Muscle layer of duodenum (tissue), 2 donors: ENCODE results near the gene BORCS6.

Source experiments
- H3K27ac ChIP-seq: one replicate; pipeline ENCODE4 v1.7.0; 2013; ENCODE audit warnings: mild to moderate bottlenecking, low read length
- H3K27me3 ChIP-seq: one replicate; pipeline ENCODE4 v1.7.0; 2013; ENCODE audit warnings: low read depth, mild to moderate bottlenecking, control low read depth, low read length
- H3K36me3 ChIP-seq, 2 donors: one replicate each; pipeline ENCODE4 v1.7.0; 2013; ENCODE audit warnings: low read length in 2 of 2, control low read depth in 1 of 2, mild to moderate bottlenecking in 1 of 2; ENCODE audit not compliant: insufficient read depth in 2 of 2, control insufficient read depth in 1 of 2
- H3K4me1 ChIP-seq, 2 donors: one replicate each; pipeline ENCODE4 v1.7.0; 2013; ENCODE audit warnings: low read length in 2 of 2, mild to moderate bottlenecking in 2 of 2, control low read depth in 1 of 2, moderate library complexity in 1 of 2; ENCODE audit not compliant: insufficient read depth in 2 of 2, control insufficient read depth in 1 of 2
- H3K4me3 ChIP-seq, 2 donors: one replicate each; pipeline ENCODE4 v1.7.0; 2013; ENCODE audit warnings: low read length in 2 of 2, low read depth in 1 of 2, mild to moderate bottlenecking in 1 of 2
- H3K9me3 ChIP-seq, 2 donors: one replicate each; pipeline ENCODE4 v1.7.0; 2013; ENCODE audit warnings: low read length in 2 of 2, control low read depth in 1 of 2, mild to moderate bottlenecking in 1 of 2; ENCODE audit not compliant: control insufficient read depth in 1 of 2
- donor health status: healthy.

The BORCS6 gene

GRCh38 chr17:8142887-8143580 is 46.9 kb downstream of the BORCS6 start:
- Histone ChIP-seq H3K27ac (no peak overlapping the region), H3K4me1 (peaks cover 0 to 19% of the 10 kb centered on the region in 2 donors), H3K4me3 (no peak overlapping the region), H3K9me3 (no peaks in the 10 kb centered on the region), H3K27me3 (no peaks in the 10 kb centered on the region), H3K36me3 (peaks cover 76 to 84% of the 10 kb centered on the region in 2 donors)

- Histone ChIP-seq H3K9me3 (no peaks in the 10 kb centered on the region), H3K4me1 (peaks cover 0 to 22% of the 10 kb centered on the region in 2 donors), H3K27ac (no peak overlapping the region)
Measured at GRCh38 chr17:8142158-8142886, 47.7 kb downstream of the BORCS6 start.

GRCh38 chr17:8141741-8142140 is 48.2 kb downstream of the BORCS6 start:
- Histone ChIP-seq H3K36me3 (peaks cover 63 to 71% of the 10 kb centered on the region in 2 donors), H3K27me3 (no peaks in the 10 kb centered on the region), H3K27ac (no peak overlapping the region), H3K9me3 (no peaks in the 10 kb centered on the region), H3K4me3 (no peak overlapping the region), H3K4me1 (peaks cover 0 to 22% of the 10 kb centered on the region in 2 donors)

More at GRCh38 chr17:8142158-8142886, 47.7 kb downstream of the BORCS6 start:
- H3K27me3 ChIP-seq = no peaks in the 10 kb centered on the region
- H3K4me3 ChIP-seq = no peak overlapping the region
- peaks cover 69 to 77% of the 10 kb centered on the region in 2 donors for H3K36me3 ChIP-seq

- Histone ChIP-seq H3K27me3 (no peaks in the 10 kb centered on the region), H3K9me3 (no peaks in the 10 kb centered on the region), H3K27ac (no peak overlapping the region), H3K36me3 (peaks cover 56 to 64% of the 10 kb centered on the region in 2 donors), H3K4me1 (peaks cover 0 to 22% of the 10 kb centered on the region in 2 donors), H3K4me3 (no peak overlapping the region)
Measured at GRCh38 chr17:8141045-8141444, 48.9 kb downstream of the BORCS6 start.

- Histone ChIP-seq H3K9me3 (no peaks in the 10 kb centered on the region), H3K27ac (no peak overlapping the region), H3K4me3 (no peak overlapping the region), H3K4me1 (peaks cover 0 to 22% of the 10 kb centered on the region in 2 donors), H3K27me3 (no peaks in the 10 kb centered on the region), H3K36me3 (peaks cover 50 to 57% of the 10 kb centered on the region in 2 donors)
Measured at GRCh38 chr17:8140065-8141029, 49.6 kb downstream of the BORCS6 start.

GRCh38 chr17:8138672-8139371 is 51.2 kb downstream of the BORCS6 start:
- peak overlapping the region; percentile 30 to 43 for H3K4me3 ChIP-seq
- H3K36me3 ChIP-seq = peaks cover 37 to 42% of the 10 kb centered on the region in 2 donors
- peaks cover 0 to 22% of the 10 kb centered on the region in 2 donors for H3K4me1 ChIP-seq
- peak overlapping the region; percentile 80 for H3K27ac ChIP-seq
- no peaks in the 10 kb centered on the region for H3K9me3 ChIP-seq
- no peaks in the 10 kb centered on the region for H3K27me3 ChIP-seq

GRCh38 chr17:8138374-8138671 is 51.7 kb downstream of the BORCS6 start:
- peak overlapping the region; percentile 30 to 43 for H3K4me3 ChIP-seq
- H3K27me3 ChIP-seq = no peaks in the 10 kb centered on the region
- peaks cover 0 to 22% of the 10 kb centered on the region in 2 donors for H3K4me1 ChIP-seq
- H3K36me3 ChIP-seq = peaks cover 35 to 37% of the 10 kb centered on the region in 2 donors
- peak overlapping the region; percentile 80 for H3K27ac ChIP-seq
- no peaks in the 10 kb centered on the region for H3K9me3 ChIP-seq
